Activated CD4-positive, alpha-beta T cell treated with anti-CD3 and anti-CD28 coated beads, Interleukin-2, amount 10 ng/mL, durations not matched to agents 24 days and 14 days (primary cell): ENCODE measurements around the gene SLC23A2. TPM values are rescaled to one million over a fixed set of nuclear protein-coding genes. Genes with fewer than 3 reads are reported as not detected.
"Not testable (repeated sequence)": the region's sequence is repeated elsewhere in the genome, so short reads cannot be mapped to it uniquely, and the experiment has no call there.

Experiments used
- DNase-seq: peaks from one replicate; pipeline ENCODE4 v3.0.0; 2022
- H3K27ac Mint-ChIP-seq: one replicate; pipeline ENCODE4 v1.8.0; 2022; ENCODE audit warnings: mild to moderate bottlenecking, mixed read lengths
- H3K27me3 Mint-ChIP-seq: one replicate; pipeline ENCODE4 v1.8.0; 2022; ENCODE audit warnings: mixed read lengths
- H3K36me3 Mint-ChIP-seq: one replicate; pipeline ENCODE4 v1.8.0; 2022; ENCODE audit warnings: low read depth, mild to moderate bottlenecking, mixed read lengths
- H3K4me1 Mint-ChIP-seq: one replicate; pipeline ENCODE4 v1.8.0; 2021; ENCODE audit warnings: mixed read lengths
- H3K4me3 Mint-ChIP-seq: one replicate; pipeline ENCODE4 v1.8.0; 2022; ENCODE audit warnings: mild to moderate bottlenecking, moderate library complexity, mixed read lengths
- H3K9me3 Mint-ChIP-seq: one replicate; pipeline ENCODE4 v1.8.0; 2021; ENCODE audit warnings: mixed read lengths
- intact Hi-C: fragments of 100-400 bp; cut with micrococcal nuclease; formaldehyde crosslinking; loops from one replicate; pipeline ENCODE4 v1.15.1; 2023
- total RNA-seq: library from RNA; stranded (reverse); gene quantifications from 2 replicates; pipeline ENCODE4 v1.2.3, GENCODE V29; 2022

Gene SLC23A2
- total RNA-seq, 1 donor from 2014 or later, result 26.9 TPM

GRCh38 chr20:5030348-5031205, 29.3 kb upstream of the SLC23A2 start:
- Mint-ChIP-seq H3K27me3 (peaks cover 3% of the 10 kb centered on the region), H3K9me3 (no peaks in the 10 kb centered on the region), H3K36me3 (no peaks in the 10 kb centered on the region), H3K27ac (no peak overlapping the region), H3K4me3 (no peak overlapping the region), H3K4me1 (no peaks in the 10 kb centered on the region)
- intact Hi-C loops, result no loop called here
- DNase-seq, result no peak

- H3K4me3 Mint-ChIP-seq, H3K36me3 Mint-ChIP-seq, intact Hi-C loops, DNase-seq, H3K4me1 Mint-ChIP-seq, H3K27me3 Mint-ChIP-seq, H3K27ac Mint-ChIP-seq, H3K9me3 Mint-ChIP-seq: not testable (repeated sequence)
Measured at GRCh38 chr20:5028258-5029059, 27.1 kb upstream of the SLC23A2 start.

- no peak overlapping the region for H3K27ac Mint-ChIP-seq
- peaks cover 2% of the 10 kb centered on the region for H3K4me1 Mint-ChIP-seq
- no peak for DNase-seq
- H3K9me3 Mint-ChIP-seq, result no peaks in the 10 kb centered on the region
- no peaks in the 10 kb centered on the region for H3K27me3 Mint-ChIP-seq
- intact Hi-C loops, result no loop called here
- H3K4me3 Mint-ChIP-seq, result no peak overlapping the region
- H3K36me3 Mint-ChIP-seq, result no peaks in the 10 kb centered on the region
Measured at GRCh38 chr20:5024982-5025381, 23.7 kb upstream of the SLC23A2 start.

GRCh38 chr20:5024103-5024502, 22.8 kb upstream of the SLC23A2 start:
- H3K9me3 Mint-ChIP-seq, result no peaks in the 10 kb centered on the region
- DNase-seq, result no peak
- no peak overlapping the region for H3K27ac Mint-ChIP-seq
- intact Hi-C loops, result no loop called here
- H3K27me3 Mint-ChIP-seq, result no peaks in the 10 kb centered on the region
- H3K4me3 Mint-ChIP-seq, result no peak overlapping the region
- H3K4me1 Mint-ChIP-seq, result peaks cover 2% of the 10 kb centered on the region
- no peaks in the 10 kb centered on the region for H3K36me3 Mint-ChIP-seq

DNA sequence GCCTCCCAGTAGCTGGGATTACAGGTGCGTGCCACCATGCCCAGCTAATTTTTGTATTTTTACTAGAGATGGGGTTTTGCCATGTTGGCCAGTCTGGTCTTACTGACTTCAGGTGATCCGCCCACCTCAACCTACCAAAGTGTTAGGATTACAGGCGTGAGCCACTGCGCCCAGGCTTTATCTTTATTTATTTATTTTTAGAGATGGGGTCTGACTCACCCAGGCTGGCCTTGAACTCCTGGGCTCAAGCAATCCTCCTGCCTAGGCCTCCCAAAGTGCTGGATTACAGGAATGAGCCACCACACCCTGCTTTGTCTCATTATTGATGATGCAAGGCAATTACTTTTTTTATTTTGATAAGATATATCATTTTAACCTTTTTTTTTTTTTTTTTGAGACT, 21.9 kb upstream of the SLC23A2 start:
- H3K4me3 Mint-ChIP-seq, H3K27ac Mint-ChIP-seq, intact Hi-C loops, H3K36me3 Mint-ChIP-seq, H3K4me1 Mint-ChIP-seq, H3K9me3 Mint-ChIP-seq, H3K27me3 Mint-ChIP-seq, DNase-seq: not testable (repeated sequence)

DNA sequence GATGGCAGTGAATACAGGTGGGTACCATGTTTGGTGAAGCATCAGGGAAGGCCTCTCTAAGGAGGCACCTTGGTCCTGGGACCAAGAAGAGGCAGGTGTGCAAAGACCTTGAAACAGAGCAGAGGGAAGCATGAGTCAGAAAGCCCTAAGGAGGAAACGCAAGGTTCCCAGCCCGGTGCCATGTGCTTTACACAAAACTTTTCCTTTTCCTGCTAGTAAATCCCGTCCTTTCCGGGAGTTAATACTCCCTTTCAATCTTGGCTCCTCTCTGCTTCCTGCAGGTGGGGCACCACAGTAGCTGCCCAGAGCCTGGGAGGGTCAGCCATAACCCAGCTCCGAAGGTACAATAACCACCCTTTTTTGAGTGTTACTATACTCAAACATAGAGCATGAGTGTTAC, 19.4 kb upstream of the SLC23A2 start:
- Mint-ChIP-seq H3K4me1 (peaks cover 2% of the 10 kb centered on the region), H3K4me3 (no peak overlapping the region)
- intact Hi-C loops, result no loop called here

DNA sequence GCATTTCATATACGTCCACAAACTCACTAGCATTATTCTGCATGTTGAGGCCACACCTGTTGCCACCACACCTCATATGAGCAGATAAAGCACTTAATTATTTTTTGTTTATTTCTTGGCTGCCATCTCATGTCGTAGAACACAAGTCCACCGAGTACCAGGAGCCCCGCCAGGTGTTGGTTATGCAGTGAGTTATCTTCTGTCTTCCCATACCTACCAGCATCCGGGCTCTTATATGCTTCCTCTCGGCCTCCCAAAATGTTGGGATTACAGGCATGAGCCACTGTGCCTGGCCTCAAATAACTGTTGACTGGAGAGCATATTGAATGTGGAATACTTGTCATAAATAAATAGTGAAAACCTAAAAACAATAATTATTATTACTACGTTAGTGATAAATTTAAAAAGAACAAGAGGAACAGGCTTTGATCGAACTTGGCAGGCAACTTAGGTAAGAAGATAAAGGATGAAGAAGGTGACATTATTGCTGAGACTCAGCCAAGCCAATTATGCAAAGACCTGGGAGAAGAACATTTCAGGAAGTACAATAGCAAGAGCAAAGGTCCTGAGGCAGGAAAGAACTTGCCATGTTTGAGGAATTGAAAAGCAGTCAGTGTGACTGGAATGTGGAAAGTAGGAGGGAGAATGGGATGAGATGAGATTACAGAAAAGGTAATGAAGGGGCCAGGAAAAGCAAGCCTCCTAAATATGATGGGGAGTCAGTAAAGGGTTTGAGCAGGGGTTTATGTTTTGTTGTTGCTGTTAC, 12.6 kb upstream of the SLC23A2 start:
- no peak for DNase-seq
- peaks cover 9% of the 10 kb centered on the region for H3K4me1 Mint-ChIP-seq
- no peaks in the 10 kb centered on the region for H3K36me3 Mint-ChIP-seq
- H3K4me3 Mint-ChIP-seq, result no peak overlapping the region
- H3K27me3 Mint-ChIP-seq, result no peaks in the 10 kb centered on the region
- intact Hi-C loops, result no loop called here
- no peak overlapping the region for H3K27ac Mint-ChIP-seq
- no peaks in the 10 kb centered on the region for H3K9me3 Mint-ChIP-seq

More for the DNA sequence above, 19.4 kb upstream of the SLC23A2 start:
- Mint-ChIP-seq H3K27me3 (no peaks in the 10 kb centered on the region), H3K9me3 (no peaks in the 10 kb centered on the region), H3K36me3 (no peaks in the 10 kb centered on the region), H3K27ac (no peak overlapping the region)
- DNase-seq, result no peak

- Mint-ChIP-seq H3K27me3 (peaks cover 7% of the 10 kb centered on the region), H3K4me3 (no peak overlapping the region)
Measured at GRCh38 chr20:5008759-5009158, 7.4 kb upstream of the SLC23A2 start.

DNA sequence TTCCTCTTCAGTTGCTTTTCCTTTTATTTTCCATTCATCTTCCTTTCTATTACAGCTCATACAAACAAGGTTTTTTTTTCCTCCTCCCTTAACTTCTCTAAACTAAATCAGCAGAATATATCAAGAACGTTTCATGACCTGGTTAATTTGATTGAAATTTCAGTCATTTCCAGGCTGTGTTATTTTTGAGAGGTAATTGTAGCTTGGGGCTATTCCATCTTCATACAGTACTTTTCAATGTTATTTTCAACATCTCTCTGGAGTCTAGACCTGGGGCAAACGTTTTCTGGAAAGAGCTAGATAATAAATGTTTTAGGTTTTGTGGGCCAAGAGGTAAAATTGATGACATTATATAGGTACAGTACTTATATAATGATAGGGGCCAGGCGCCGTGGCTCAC, 4.0 kb upstream of the SLC23A2 start:
- H3K36me3 Mint-ChIP-seq, result peaks cover 5% of the 10 kb centered on the region
- H3K27me3 Mint-ChIP-seq, result peaks cover 19% of the 10 kb centered on the region
- intact Hi-C loops, result no loop called here
- H3K9me3 Mint-ChIP-seq, result no peaks in the 10 kb centered on the region
- H3K27ac Mint-ChIP-seq, result no peak overlapping the region
- no peak overlapping the region for H3K4me3 Mint-ChIP-seq
- peaks cover 24% of the 10 kb centered on the region for H3K4me1 Mint-ChIP-seq
- DNase-seq, result no peak

More at GRCh38 chr20:5008759-5009158, 7.4 kb upstream of the SLC23A2 start:
- intact Hi-C loops, result no loop called here
- no peak overlapping the region for H3K27ac Mint-ChIP-seq
- DNase-seq, result no peak
- no peaks in the 10 kb centered on the region for H3K9me3 Mint-ChIP-seq
- no peaks in the 10 kb centered on the region for H3K36me3 Mint-ChIP-seq
- peaks cover 18% of the 10 kb centered on the region for H3K4me1 Mint-ChIP-seq

DNA sequence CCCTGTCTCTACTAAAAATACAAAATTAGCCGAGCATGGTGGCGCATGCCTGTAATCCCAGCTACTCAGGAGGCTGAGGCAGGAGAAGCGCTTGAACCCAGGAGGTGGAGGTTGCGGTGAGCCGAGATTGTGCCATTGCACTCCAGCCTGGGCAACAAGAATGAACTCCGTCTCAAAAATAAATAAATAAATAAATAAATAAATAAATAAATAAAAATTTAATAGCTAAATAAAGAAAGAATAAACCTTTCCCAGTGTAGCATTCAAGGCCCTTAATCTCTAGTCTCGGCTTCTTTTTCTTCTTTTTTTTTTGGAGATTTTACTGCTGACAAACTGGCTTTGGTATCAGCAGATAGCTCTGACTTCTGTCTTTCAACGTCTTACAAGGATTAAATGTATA, 3.5 kb upstream of the SLC23A2 start:
- Mint-ChIP-seq H3K4me1 (peaks cover 29% of the 10 kb centered on the region), H3K27me3 (peaks cover 19% of the 10 kb centered on the region)
- not testable (repeated sequence) for H3K9me3 Mint-ChIP-seq, H3K27ac Mint-ChIP-seq, H3K36me3 Mint-ChIP-seq, DNase-seq, H3K4me3 Mint-ChIP-seq
- intact Hi-C loops, result loop anchor here (5.0 kb wide), 2 partner anchors 52 to 97 kb away; no protein-coding TSS in a partner anchor

DNA sequence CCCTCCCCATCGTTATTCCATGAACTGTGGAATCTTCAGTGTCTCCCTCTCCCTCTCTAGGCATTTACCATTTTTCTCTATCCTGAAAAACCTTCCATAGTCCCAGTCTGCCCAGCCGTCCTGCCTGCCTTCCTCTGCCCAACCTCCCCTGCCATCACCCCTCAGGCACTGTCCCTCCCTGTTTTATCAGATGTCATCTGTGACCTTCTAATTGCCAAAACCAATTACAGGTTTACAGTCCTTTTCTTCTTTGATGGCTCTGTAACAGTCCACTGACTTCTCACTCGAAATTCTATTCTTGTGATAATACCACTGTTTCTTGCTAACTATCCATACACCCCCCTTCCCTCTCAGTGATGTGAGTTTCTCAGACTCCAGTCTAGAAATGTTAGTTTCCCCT, 2.3 kb upstream of the SLC23A2 start:
- H3K4me3 Mint-ChIP-seq, result no peak overlapping the region
- intact Hi-C loops, result loop anchor here (5.0 kb wide), 2 partner anchors 54 to 99 kb away; no protein-coding TSS in a partner anchor
- H3K9me3 Mint-ChIP-seq, result no peaks in the 10 kb centered on the region

GRCh38 chr20:5002077-5002413, 735 bp upstream of the SLC23A2 start:
- peak overlapping the region; percentile 96 for H3K27ac Mint-ChIP-seq
- peaks cover 12% of the 10 kb centered on the region for H3K36me3 Mint-ChIP-seq
- H3K9me3 Mint-ChIP-seq, result no peaks in the 10 kb centered on the region
- peaks cover 19% of the 10 kb centered on the region for H3K27me3 Mint-ChIP-seq
- H3K4me1 Mint-ChIP-seq, result peaks cover 32% of the 10 kb centered on the region
- intact Hi-C loops, result loop anchor here (5.0 kb wide), 2 partner anchors 55 to 100 kb away; no protein-coding TSS in a partner anchor
- peak; percentile 60 for DNase-seq
- peak overlapping the region; percentile 95 for H3K4me3 Mint-ChIP-seq

More for the DNA sequence above, 2.3 kb upstream of the SLC23A2 start:
- H3K36me3 Mint-ChIP-seq, result peaks cover 10% of the 10 kb centered on the region
- H3K27me3 Mint-ChIP-seq, result peaks cover 19% of the 10 kb centered on the region
- peaks cover 28% of the 10 kb centered on the region for H3K4me1 Mint-ChIP-seq
- DNase-seq, result no peak
- no peak overlapping the region for H3K27ac Mint-ChIP-seq

GRCh38 chr20:5000263-5001173, 792 bp downstream of the SLC23A2 start:
- peak overlapping the region; percentile 85 for H3K27ac Mint-ChIP-seq
- H3K27me3 Mint-ChIP-seq, result peaks cover 19% of the 10 kb centered on the region
- H3K4me1 Mint-ChIP-seq, result peaks cover 36% of the 10 kb centered on the region
- peak; percentile 80 for DNase-seq
- H3K4me3 Mint-ChIP-seq, result peak overlapping the region; percentile 98
- H3K36me3 Mint-ChIP-seq, result peaks cover 14% of the 10 kb centered on the region
- intact Hi-C loops, result loop anchor here (1.0 to 5.0 kb wide), 3 partner anchors 57 to 102 kb away; no protein-coding TSS in a partner anchor
- no peaks in the 10 kb centered on the region for H3K9me3 Mint-ChIP-seq
